ENCODE data around the gene MYZAP.
A peak's percentile ranks its signal among the peaks of the same experiment; 100 is the strongest.

Gene MYZAP

GRCh38 chr15:57655809-57656208 lies 64.1 kb downstream of the MYZAP start:
- no peak for DNase-seq (ENCODE audit: insufficient read length, low spot score)
- no peak for FAIRE-seq

GRCh38 chr15:57656434-57656833 lies 64.7 kb downstream of the MYZAP start:
- no peak for FAIRE-seq
- no peak for DNase-seq (ENCODE audit: insufficient read length, low spot score)

GRCh38 chr15:57657619-57658018 lies 65.9 kb downstream of the MYZAP start:
- DNase-seq (ENCODE audit: insufficient read length, low spot score): no peak
- FAIRE-seq: no peak

GRCh38 chr15:57662091-57662744 lies 70.5 kb downstream of the MYZAP start:
- no peak for DNase-seq (ENCODE audit: insufficient read length, low spot score)
- no peak for FAIRE-seq

- DNase-seq (ENCODE audit: insufficient read length, low spot score) (no peak), FAIRE-seq (no peak)
These were observed 71.1 kb downstream of the MYZAP start for GRCh38 chr15:57662802-57663201.

- FAIRE-seq (no peak), DNase-seq (ENCODE audit: insufficient read length, low spot score) (no peak)
These were observed 71.6 kb downstream of the MYZAP start for GRCh38 chr15:57663262-57663661.

- FAIRE-seq: no peak
- DNase-seq (ENCODE audit: insufficient read length, low spot score): no peak
These were observed 73.5 kb downstream of the MYZAP start for GRCh38 chr15:57665194-57665593.

- FAIRE-seq (no peak), DNase-seq (ENCODE audit: insufficient read length, low spot score) (no peak)
These were observed 74.2 kb downstream of the MYZAP start for GRCh38 chr15:57665939-57666338.

GRCh38 chr15:57667171-57667849 lies 75.6 kb downstream of the MYZAP start:
- FAIRE-seq (peak; percentile 77), DNase-seq (ENCODE audit: insufficient read length, low spot score) (peak; percentile 71)

- no peak for DNase-seq (ENCODE audit: insufficient read length, low spot score)
- no peak for FAIRE-seq
These were observed 76.3 kb downstream of the MYZAP start for GRCh38 chr15:57668016-57668415.

GRCh38 chr15:57671636-57672035 lies 79.9 kb downstream of the MYZAP start:
- no peak for DNase-seq (ENCODE audit: insufficient read length, low spot score)
- FAIRE-seq: no peak

- FAIRE-seq (no peak), DNase-seq (ENCODE audit: insufficient read length, low spot score) (no peak)
These were observed 83.9 kb downstream of the MYZAP start for GRCh38 chr15:57675481-57676181.

GRCh38 chr15:57676585-57676984 lies 84.9 kb downstream of the MYZAP start:
- FAIRE-seq (no peak), DNase-seq (ENCODE audit: insufficient read length, low spot score) (peak; percentile 4)

GRCh38 chr15:57677204-57677603 lies 85.5 kb downstream of the MYZAP start:
- FAIRE-seq: no peak
- no peak for DNase-seq (ENCODE audit: insufficient read length, low spot score)

GRCh38 chr15:57680021-57680420 lies 88.3 kb downstream of the MYZAP start:
- FAIRE-seq: no peak
- peak; percentile 23 for DNase-seq (ENCODE audit: insufficient read length, low spot score)

- FAIRE-seq (no peak), DNase-seq (ENCODE audit: insufficient read length, low spot score) (no peak)
These were observed 89.3 kb downstream of the MYZAP start for GRCh38 chr15:57681011-57681410.

GRCh38 chr15:57683481-57683880 lies 91.8 kb downstream of the MYZAP start:
- DNase-seq (ENCODE audit: insufficient read length, low spot score): no peak
- no peak for FAIRE-seq

- FAIRE-seq: no peak
- DNase-seq (ENCODE audit: insufficient read length, low spot score): no peak
These were observed 92.9 kb downstream of the MYZAP start for GRCh38 chr15:57684491-57685151.

- FAIRE-seq (no peak), DNase-seq (ENCODE audit: insufficient read length, low spot score) (no peak)
These were observed 93.8 kb downstream of the MYZAP start for GRCh38 chr15:57685306-57686095.

GRCh38 chr15:57686657-57687056 lies 95.0 kb downstream of the MYZAP start:
- DNase-seq (ENCODE audit: insufficient read length, low spot score): no peak
- no peak for FAIRE-seq
